Activated CD4-positive, alpha-beta memory T cell treated with anti-CD3 and anti-CD28 coated beads for 36 hours (primary cell): Measurements from ENCODE around the gene MTM1. TPM values are rescaled to one million over a fixed set of nuclear protein-coding genes. Genes with fewer than 3 reads are reported as not detected.

Experiments used
- CTCF ChIA-PET: fragments of 350-600 bp; sonication (Branson Sonifier 250); formaldehyde crosslinking; loops from one replicate; lab custom pipeline; 2021; ENCODE audit warnings: antibody characterized with exemption, inconsistent platforms; lab: Charles Lee
- POLR2A ChIA-PET: fragments of 350-600 bp; sonication (Branson Sonifier 250); formaldehyde crosslinking; loops from one replicate; lab custom pipeline; 2021; ENCODE audit warnings: antibody characterized with exemption; lab: Charles Lee
- DNase-seq: peaks from one replicate; pipeline ENCODE4 v3.0.0-alpha.2; 2020
- H3K27ac Mint-ChIP-seq: one replicate; pipeline ENCODE4 v1.8.0; 2021; ENCODE audit warnings: mixed read lengths
- H3K27me3 Mint-ChIP-seq: one replicate; pipeline ENCODE4 v1.8.0; 2021; ENCODE audit warnings: mixed read lengths
- H3K36me3 Mint-ChIP-seq: one replicate; pipeline ENCODE4 v1.8.0; 2021; ENCODE audit warnings: mixed read lengths
- H3K4me1 Mint-ChIP-seq: one replicate; pipeline ENCODE4 v1.8.0; 2021; ENCODE audit warnings: low read depth, mixed read lengths
- H3K4me3 Mint-ChIP-seq: one replicate; pipeline ENCODE4 v1.8.0; 2021; ENCODE audit warnings: mild to moderate bottlenecking, mixed read lengths
- H3K9me3 Mint-ChIP-seq: one replicate; pipeline ENCODE4 v1.8.0; 2021; ENCODE audit warnings: mixed read lengths
- intact Hi-C: fragments of 100-400 bp; cut with micrococcal nuclease; formaldehyde crosslinking; loops from one replicate; pipeline ENCODE4 v1.15.1; 2023
- total RNA-seq, 2 experiments: library from RNA; stranded (reverse); gene quantifications; one replicate each; pipeline ENCODE4 v1.2.3, GENCODE V29; 2021

The MTM1 gene
- total RNA-seq, 2 experiments from 2014 or later: 24.4 to 24.6 TPM

- Mint-ChIP-seq H3K27me3 (no peaks in the 10 kb centered on the region), H3K27ac (no peak overlapping the region), H3K36me3 (peaks cover 18% of the 10 kb centered on the region), H3K4me1 (peaks cover 64% of the 10 kb centered on the region), H3K9me3 (no peaks in the 10 kb centered on the region), H3K4me3 (no peak overlapping the region)
- ChIA-PET CTCF (interaction anchor here (1.8 to 2.6 kb wide), 2 partner anchors 17 to 19 kb away, joined by 8 read pairs; no protein-coding TSS in a partner anchor), POLR2A (no interaction called here)
- intact Hi-C loops: no loop called here
- DNase-seq: no peak
Observed at GRCh38 chrX:150700107-150700506, 131.7 kb downstream of the MTM1 start.

GRCh38 chrX:150701377-150701776 lies 133.0 kb downstream of the MTM1 start:
- H3K27me3 Mint-ChIP-seq: no peaks in the 10 kb centered on the region
- POLR2A ChIA-PET: interaction anchor here (1.2 kb wide), 1 partner anchor 8 kb away, joined by 3 read pairs; the partner anchor contains the start of gene MTMR1
- no peak overlapping the region for H3K4me3 Mint-ChIP-seq
- intact Hi-C loops: no loop called here
- DNase-seq: no peak
- CTCF ChIA-PET: interaction anchor here (0.8 to 1.8 kb wide), 2 partner anchors 18 to 127 kb away, joined by 3 to 8 read pairs; no protein-coding TSS in a partner anchor
- H3K4me1 Mint-ChIP-seq: peaks cover 59% of the 10 kb centered on the region
- H3K9me3 Mint-ChIP-seq: no peaks in the 10 kb centered on the region
- H3K36me3 Mint-ChIP-seq: peaks cover 23% of the 10 kb centered on the region
- peak overlapping the region; percentile 28 for H3K27ac Mint-ChIP-seq

- H3K36me3 Mint-ChIP-seq: peaks cover 20% of the 10 kb centered on the region
- CTCF ChIA-PET: interaction anchor here (0.7 to 2.6 kb wide), 6 partner anchors 8 to 128 kb away, joined by 3 to 13 read pairs (median 6); no protein-coding TSS in a partner anchor
- POLR2A ChIA-PET: interaction anchor here (3.3 kb wide), 1 partner anchor 9 kb away, joined by 19 read pairs; no protein-coding TSS in a partner anchor
- no peak overlapping the region for H3K4me3 Mint-ChIP-seq
- H3K27ac Mint-ChIP-seq: peak overlapping the region; percentile 78
- H3K9me3 Mint-ChIP-seq: no peaks in the 10 kb centered on the region
- peaks cover 49% of the 10 kb centered on the region for H3K4me1 Mint-ChIP-seq
- no peak for DNase-seq
- H3K27me3 Mint-ChIP-seq: no peaks in the 10 kb centered on the region
- intact Hi-C loops: no loop called here
Observed at GRCh38 chrX:150702966-150703694, 134.7 kb downstream of the MTM1 start.

- DNase-seq: no peak
- CTCF ChIA-PET: interaction anchor here (0.7 to 2.6 kb wide), 5 partner anchors 9 to 129 kb away, joined by 3 to 13 read pairs (median 6); no protein-coding TSS in a partner anchor
- intact Hi-C loops: no loop called here
- Mint-ChIP-seq H3K4me1 (peaks cover 51% of the 10 kb centered on the region), H3K9me3 (no peaks in the 10 kb centered on the region), H3K27ac (peak overlapping the region; percentile 78), H3K4me3 (no peak overlapping the region), H3K36me3 (peaks cover 20% of the 10 kb centered on the region), H3K27me3 (no peaks in the 10 kb centered on the region)
- POLR2A ChIA-PET: interaction anchor here (3.3 kb wide), 1 partner anchor 9 kb away, joined by 19 read pairs; no protein-coding TSS in a partner anchor
Observed at GRCh38 chrX:150703695-150703974, 135.2 kb downstream of the MTM1 start.

- POLR2A ChIA-PET: interaction anchor here (0.8 to 3.3 kb wide), 2 partner anchors 10 to 14 kb away, joined by 3 to 19 read pairs; no protein-coding TSS in a partner anchor
- Mint-ChIP-seq H3K36me3 (peaks cover 20% of the 10 kb centered on the region), H3K27ac (peak overlapping the region; percentile 78), H3K4me1 (peaks cover 53% of the 10 kb centered on the region), H3K4me3 (no peak overlapping the region), H3K9me3 (no peaks in the 10 kb centered on the region), H3K27me3 (no peaks in the 10 kb centered on the region)
- CTCF ChIA-PET: interaction anchor here (0.7 to 2.6 kb wide), 5 partner anchors 9 to 129 kb away, joined by 3 to 13 read pairs (median 6); no protein-coding TSS in a partner anchor
- peak; percentile 65 for DNase-seq
- intact Hi-C loops: loop anchor here (1.0 kb wide), 2 partner anchors 10 to 14 kb away; no protein-coding TSS in a partner anchor
Observed at GRCh38 chrX:150704030-150704613, 135.7 kb downstream of the MTM1 start.

- H3K27me3 Mint-ChIP-seq: no peaks in the 10 kb centered on the region
- H3K27ac Mint-ChIP-seq: peak overlapping the region; percentile 51
- ChIA-PET CTCF (interaction anchor here (0.6 to 8.2 kb wide), 3 partner anchors 14 to 28 kb away, joined by 3 to 106 read pairs (median 4); no protein-coding TSS in a partner anchor), POLR2A (interaction anchor here (0.6 kb wide), 1 partner anchor 34 kb away, joined by 4 read pairs; no protein-coding TSS in a partner anchor)
- intact Hi-C loops: no loop called here
- H3K9me3 Mint-ChIP-seq: no peaks in the 10 kb centered on the region
- peaks cover 4% of the 10 kb centered on the region for H3K36me3 Mint-ChIP-seq
- DNase-seq: no peak
- H3K4me1 Mint-ChIP-seq: peaks cover 50% of the 10 kb centered on the region
- no peak overlapping the region for H3K4me3 Mint-ChIP-seq
Observed at GRCh38 chrX:150712619-150713018, 144.2 kb downstream of the MTM1 start.

GRCh38 chrX:150715184-150715583 lies 146.8 kb downstream of the MTM1 start:
- H3K4me3 Mint-ChIP-seq: no peak overlapping the region
- H3K36me3 Mint-ChIP-seq: no peaks in the 10 kb centered on the region
- ChIA-PET CTCF (interaction anchor here (0.8 to 8.2 kb wide), 10 partner anchors 11 to 81 kb away, joined by 3 to 106 read pairs (median 4); partner anchors contain the start of gene MTMR1), POLR2A (interaction anchor here (1.5 kb wide), 1 partner anchor 20 kb away, joined by 5 read pairs; no protein-coding TSS in a partner anchor)
- H3K27me3 Mint-ChIP-seq: no peaks in the 10 kb centered on the region
- peak overlapping the region; percentile 31 for H3K27ac Mint-ChIP-seq
- H3K9me3 Mint-ChIP-seq: no peaks in the 10 kb centered on the region
- peaks cover 39% of the 10 kb centered on the region for H3K4me1 Mint-ChIP-seq
- no peak for DNase-seq
- intact Hi-C loops: no loop called here

GRCh38 chrX:150719621-150720020 lies 151.2 kb downstream of the MTM1 start:
- Mint-ChIP-seq H3K27me3 (no peaks in the 10 kb centered on the region), H3K9me3 (no peaks in the 10 kb centered on the region), H3K4me3 (no peak overlapping the region), H3K4me1 (peaks cover 31% of the 10 kb centered on the region), H3K27ac (no peak overlapping the region), H3K36me3 (peaks cover 3% of the 10 kb centered on the region)
- ChIA-PET CTCF (interaction anchor here (2.1 to 2.7 kb wide), 2 partner anchors 20 to 36 kb away, joined by 8 to 18 read pairs; no protein-coding TSS in a partner anchor), POLR2A (no interaction called here)
- DNase-seq: no peak
- intact Hi-C loops: no loop called here

Other genes with a start within 250 kb of the MTM1 start
- 1 to 10 TPM; 2.1 to 2.2 TPM for gene MAMLD1, start 205.3 kb upstream of the MTM1 start, total RNA-seq
- gene MTMR1, start 124.8 kb downstream of the MTM1 start, total RNA-seq: 10 to 100 TPM; 43.2 to 44.4 TPM